ENCODE data around the gene TNFSF8.

DNA sequence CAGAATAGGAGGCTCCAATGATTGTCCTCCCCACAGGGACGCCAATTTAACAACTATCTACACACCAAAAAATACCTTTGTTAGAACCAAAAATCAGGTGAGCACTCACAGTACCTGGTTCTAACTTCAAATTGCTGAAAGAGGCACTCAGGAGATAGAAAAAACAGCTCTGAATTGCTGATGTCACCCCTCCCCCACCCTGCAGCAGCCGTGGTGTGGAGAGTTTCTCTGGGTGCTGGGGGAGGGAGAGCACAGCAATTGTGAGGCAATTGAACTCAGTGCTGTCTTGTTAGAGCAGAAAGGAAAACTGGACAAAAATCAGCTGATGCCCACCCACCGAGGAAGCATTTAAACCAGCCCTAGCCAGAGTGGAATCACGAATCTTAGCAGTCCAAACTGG lies 41.8 kb downstream of the TNFSF8 start:
- TF ChIP-seq GATA3 (IDR thresholded peaks at IDR 0.05; ENCODE audit: low read depth, low read length) (no peak), GATA2 (IDR thresholded peaks at IDR 0.05; ENCODE audit: low read depth, low read length) (no peak)

Data from SH-SY5Y (cell line).